HG03520 (cell line): ENCODE measurements around the gene GCA.

Experiments used
- ATAC-seq: cut with Tn5 transposase; IDR thresholded peaks from one replicate; pipeline ENCODE4 v1.9.1; 2021; ENCODE audit warnings: mild to moderate bottlenecking, moderate library complexity; ENCODE audit not compliant: unreplicated experiment

The GCA gene

DNA sequence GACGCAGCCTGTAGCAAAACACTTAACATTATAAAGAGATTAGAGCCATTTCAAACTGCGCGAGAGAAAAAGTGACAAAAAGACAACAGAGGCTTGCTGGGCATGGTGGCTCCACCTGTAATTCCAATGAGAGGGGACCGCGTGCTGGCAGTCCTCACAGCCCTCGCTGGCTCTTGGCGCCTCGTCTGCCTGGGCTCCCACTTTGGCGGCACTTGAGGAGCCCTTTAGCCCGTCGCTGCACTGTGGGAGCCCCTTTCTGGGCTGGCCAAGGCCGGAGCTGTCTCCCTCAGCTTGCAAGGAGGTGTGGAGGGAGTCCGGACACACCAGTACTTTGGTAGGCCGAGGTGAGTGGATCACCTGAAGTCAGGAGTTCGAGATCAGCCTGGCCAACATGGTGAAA, 16.1 kb upstream of the GCA start:
- no peak for ATAC-seq

DNA sequence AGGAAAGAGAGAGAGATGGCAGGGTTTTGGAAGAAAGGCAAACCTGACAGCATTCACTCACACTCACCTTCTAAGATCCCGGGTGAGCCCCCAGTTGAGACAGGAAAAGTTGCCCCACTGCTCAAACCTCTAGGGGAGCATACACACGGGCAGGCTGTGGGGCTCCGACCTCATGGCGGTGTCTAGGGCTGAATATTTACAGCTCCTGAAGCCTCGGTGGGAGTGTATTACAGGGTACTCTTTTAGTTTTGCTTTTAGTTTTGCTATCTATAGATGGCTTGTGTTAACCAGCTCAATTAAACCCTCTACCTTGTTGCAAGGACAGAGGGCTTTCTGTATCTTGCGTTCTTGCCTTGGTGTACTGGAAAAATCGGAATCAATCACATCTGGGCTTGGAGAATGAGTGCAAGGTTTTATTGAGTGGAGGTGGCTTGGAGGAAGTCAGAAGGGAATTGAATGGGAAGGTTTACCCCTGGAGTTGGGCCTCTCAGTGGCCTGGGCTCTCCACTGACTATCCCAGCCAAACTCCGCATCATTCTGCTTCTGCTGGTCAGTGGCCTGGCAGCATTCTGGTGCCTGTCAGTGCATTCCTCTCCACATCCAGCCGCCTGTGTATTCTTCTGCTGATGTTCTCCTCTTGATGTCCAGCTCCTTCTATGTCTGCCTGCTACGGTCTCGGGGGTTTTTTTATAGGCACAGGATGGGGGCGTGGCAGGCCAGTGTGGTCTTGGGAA, 15.3 kb upstream of the GCA start:
- ATAC-seq: no peak

DNA sequence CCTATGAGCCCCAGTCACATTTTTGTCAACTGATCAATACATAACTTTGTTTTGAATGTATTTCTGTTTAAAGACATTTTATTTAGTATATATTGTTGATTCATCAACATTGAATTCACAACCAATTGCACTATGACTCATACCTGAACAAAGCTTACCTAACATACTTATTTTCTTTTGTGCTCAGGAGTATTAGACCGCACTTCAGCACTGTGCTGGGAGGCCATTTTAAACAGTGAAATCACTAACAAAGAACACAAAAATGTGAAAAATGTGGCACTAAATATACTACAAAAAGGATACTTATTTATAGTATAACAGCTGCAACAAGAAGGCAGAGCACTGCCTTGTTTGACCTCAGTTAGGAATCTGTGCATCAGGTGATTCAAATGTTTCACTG, 13.1 kb upstream of the GCA start:
- no peak for ATAC-seq

DNA sequence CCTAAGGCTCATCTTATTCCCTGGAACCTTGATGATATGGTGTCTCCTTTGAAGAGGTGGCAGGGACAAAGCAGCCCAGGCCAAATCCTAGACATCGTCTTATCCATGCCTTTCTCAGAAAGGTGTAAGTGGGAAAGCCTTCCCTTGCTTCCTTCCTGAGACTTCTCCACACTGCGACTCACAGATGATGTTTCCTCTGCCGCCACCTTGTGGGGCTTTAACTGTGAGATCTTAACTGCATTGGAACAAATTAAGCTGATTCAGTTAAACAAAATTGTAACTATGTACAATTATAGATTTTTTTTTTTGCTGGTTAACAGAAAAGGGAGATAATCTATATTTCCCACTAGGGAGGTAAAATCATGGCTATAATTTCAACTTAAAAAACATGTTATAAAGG, 10.0 kb upstream of the GCA start:
- peak; percentile 57 for ATAC-seq

DNA sequence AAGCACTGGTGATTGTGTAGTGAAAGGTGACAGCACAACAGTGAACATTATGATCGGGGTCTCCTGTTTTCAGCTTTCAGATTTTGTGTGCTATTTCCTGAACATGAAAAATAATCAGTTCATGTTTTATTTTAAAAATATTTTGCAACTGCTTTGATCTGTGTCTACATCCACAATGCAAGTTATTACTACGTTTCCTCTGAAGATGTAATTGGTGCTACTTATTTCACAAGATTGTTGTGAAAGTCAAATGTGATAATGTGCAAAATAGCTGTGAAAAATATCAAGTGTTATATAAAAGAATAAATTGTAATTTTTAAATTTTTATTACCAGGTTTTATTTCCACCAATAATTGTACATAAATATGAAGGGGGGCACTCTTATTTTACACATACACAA, 6.1 kb upstream of the GCA start:
- no peak for ATAC-seq

DNA sequence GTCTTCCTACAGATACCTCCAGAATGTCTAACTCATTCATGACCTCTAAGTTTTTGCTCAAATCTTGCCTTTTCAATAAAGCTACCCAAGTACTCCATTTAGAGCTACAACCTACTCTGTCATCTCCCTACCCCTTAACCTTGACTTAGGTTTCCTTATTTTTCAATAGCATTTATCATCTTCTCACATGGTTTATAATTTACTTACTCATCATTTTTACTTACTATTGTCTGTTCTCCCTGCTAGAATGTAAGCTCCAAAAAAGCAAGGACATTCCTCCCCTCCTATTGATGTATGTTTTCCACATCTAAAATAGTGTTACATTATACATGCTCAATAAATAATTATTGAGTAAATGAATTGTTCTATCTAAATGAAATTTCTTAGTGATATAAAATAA, 3.1 kb upstream of the GCA start:
- no peak for ATAC-seq

DNA sequence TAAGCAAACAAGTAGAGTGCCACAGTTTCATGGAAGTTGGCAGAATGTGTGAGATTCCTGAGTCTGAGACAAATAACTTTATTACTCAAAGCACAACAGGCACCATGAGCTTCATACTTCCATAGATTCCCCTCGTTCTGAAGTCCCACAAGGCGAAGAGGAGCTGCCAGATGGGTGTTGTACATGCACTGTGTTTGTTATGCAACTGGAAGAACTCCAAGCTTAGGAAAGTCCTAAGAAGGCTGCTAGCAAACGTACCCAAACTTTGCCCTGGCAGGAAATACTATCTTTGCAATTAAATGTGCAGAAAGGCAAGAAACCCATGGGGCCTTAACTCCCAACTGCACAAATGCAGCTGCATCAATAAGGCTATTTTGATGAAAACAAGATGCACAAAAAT, 1.6 kb upstream of the GCA start:
- no peak for ATAC-seq

DNA sequence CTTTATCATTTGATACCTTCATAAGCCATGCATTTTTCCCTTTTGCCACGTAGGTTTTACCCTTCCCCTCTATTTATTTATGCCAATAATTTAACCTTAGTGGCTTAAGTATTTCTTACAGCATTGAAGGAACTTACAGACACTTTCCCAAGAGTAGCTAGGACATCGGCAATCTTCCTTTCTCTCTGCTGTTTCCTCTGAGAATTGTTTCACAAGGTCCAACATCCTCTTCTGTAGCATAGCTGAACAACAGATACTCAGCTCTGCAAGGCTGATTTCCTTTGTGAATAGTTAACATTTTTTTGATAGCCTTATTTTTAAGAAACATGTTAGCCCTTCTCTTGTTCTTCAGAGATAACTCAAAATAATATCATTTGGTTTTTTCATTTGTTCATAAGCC, 1.1 kb upstream of the GCA start:
- no peak for ATAC-seq

DNA sequence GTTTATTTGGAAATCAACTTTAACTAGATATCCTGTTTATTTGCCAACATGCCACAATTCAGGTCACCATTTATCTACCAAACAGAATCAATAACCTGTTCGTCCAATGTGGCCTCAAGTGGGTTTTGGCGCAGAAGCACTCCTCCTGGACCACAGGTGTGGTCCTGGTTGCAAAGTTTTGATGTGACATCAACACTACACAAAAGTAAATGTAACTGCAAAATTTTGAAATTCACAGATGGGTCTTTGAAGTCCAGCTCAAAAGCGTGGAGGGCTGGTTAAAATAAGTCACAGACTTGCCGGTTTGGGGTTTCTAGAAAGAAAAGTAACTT, 474 bp upstream of the GCA start:
- peak; percentile 0 for ATAC-seq

DNA sequence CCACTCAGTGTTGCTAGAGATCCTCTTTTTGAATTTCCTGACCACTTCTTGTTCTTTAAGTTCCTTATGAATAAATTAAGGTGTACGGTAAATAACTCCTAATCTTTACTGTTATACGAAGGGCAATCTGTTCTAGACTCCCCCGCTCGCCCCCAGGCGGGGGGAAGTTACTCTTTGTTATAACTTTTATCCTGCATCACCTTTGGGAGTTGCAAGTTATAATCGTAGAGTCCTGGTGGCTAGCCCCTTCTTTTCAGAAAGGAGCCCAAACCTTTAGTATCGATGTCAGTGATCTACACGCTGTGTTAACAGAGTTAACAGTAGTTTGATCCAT, 652 bp downstream of the GCA start:
- no peak for ATAC-seq

DNA sequence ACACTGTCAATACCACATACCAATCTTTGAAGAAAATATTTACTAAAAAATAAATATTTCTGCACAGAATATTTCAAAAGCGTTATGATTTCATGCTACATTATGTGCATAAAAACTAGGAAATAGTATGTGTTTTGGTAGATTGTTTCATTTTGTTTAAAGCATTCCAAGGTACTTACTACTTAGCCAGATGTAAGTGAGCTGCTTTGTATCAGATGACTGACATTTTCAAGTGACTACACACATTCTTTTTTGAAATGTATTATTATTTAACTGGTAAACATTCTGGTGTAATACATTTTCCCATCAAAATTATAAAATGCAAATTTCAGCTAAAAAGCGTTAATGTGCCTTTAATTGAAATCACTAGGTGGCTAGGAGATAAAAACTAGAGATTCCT, 21.5 kb downstream of the GCA start:
- ATAC-seq: no peak

DNA sequence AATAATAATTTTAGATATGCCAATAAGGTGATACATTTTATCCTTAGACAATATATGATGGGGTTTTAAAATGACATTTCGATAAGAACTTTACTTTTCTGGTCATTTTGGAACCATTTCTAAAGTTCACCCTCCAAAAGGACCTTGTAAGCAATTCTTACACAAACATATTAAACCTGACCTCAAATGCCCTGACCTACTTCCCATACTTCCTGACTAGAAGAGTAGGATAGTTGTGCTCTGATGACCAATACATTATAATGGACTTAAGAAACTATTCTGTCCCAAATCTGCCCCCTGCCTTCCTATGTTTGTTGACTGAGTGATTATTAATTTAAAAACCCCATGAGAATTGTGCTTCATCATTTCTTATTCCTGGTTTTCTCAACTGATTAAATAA, 24.6 kb downstream of the GCA start:
- no peak for ATAC-seq

DNA sequence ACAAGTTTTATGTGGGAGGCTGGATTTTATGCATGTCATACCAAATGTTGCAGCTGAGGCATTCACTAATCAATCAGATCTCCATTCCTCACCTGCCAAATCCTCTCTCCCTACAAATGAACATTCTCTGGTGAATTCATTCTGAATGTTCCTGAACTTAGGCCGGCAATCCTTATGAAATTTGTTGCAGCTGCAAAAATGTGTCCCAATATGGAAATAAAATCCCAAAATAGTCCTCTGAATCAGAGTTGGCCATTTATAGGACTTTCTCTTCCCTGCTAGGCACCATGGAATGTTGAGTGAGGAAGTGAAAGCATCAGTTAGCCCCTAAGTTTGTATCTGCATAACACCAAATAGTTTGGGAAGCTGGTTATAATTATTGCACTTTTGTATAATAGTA, 25.6 kb downstream of the GCA start:
- ATAC-seq: no peak

DNA sequence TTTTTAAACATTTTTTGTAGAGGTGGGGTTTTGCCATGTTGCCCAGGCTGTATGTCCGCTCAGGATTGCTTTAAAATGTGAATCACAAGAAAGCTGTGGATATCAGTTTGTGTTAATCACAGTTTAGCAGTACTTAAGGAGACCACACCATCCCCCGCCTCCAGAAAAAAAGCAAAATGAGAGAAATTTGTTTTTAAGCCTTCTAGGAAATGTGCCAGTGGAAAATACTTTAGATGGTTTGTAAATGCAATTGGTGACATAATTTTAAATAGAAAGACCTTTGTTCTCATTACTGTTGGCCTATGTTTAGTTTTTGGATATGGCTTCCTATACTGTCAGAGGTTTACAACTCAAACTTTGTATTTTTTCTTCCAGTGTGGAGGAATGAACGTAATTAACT, 27.0 kb downstream of the GCA start:
- ATAC-seq: no peak

DNA sequence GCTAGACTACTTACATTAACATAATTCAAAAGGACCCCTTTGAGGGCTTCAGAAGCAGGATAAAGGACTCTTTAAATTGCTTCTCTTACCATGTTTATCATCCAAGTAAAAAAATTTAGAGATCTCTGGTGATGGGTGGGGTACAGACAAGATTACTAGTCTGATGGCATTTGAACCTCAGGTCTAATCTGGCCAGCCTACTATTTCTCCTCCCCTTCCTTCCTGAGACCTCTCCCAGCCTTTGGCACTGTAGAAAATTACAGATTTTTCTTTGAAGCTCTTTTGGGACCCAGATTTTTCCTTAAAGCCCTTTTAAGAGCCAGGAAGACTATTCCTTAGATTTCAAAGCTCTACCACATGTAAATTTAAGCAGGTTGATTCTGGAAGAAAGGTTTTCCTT, 28.9 kb downstream of the GCA start:
- ATAC-seq: no peak

DNA sequence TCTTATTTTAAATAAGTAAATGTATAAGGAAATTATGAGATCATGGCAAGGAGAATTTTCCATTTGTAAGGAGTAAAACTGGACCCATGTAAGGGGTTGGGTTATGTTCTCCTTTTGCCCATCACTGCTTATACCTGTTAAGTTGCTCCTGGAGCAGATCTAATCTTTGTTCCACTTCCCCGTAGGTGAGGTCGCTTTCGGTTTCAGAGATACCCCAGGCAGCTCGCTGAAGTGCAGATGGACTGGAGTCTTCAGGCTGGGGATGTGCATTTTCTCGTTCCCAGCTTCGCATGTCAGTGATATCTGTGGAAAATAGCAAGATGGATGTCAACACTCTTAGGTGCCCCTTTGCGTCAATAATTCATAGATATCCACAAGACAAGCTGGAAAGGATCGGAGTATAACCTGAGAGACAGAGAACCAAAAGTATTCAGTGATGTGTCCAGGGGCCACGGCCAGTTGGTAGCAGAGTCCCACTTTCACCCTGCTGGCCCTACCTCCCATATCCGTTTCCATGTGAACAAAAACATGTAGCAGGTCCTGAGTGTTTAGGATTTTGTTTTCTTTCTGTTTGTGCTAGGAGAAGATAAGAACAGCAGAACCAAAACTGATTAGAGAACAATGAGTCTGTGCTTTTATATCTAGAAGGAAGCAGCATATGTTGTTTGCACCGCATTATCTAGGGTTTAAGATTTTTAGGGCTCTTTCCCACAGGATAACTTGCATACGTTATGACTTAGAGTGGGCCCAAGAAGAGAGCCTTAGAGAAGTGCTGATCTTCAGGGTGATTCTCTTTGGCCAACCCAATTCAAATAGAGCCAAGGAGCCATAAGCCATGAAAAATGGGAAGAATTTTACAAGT, 36.0 kb downstream of the GCA start:
- ATAC-seq: no peak

DNA sequence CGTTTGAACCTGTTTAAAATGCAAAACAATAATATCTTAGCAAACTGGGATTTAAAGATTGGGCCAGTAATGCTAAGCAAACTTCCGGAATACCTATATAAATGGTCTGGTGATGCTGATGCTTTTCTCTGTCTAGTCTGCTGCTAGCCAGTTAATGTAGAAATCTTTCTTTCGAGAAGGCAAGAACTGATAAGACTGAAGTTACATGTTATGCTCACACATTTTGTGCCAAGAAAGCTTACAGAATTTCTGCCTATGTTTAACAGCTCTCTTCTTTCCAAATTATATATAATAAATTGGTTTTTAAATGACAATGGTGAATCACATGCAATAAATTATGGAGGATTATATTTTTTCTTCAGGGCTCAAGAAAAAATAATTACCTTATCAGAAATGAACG, 37.9 kb downstream of the GCA start:
- no peak for ATAC-seq

DNA sequence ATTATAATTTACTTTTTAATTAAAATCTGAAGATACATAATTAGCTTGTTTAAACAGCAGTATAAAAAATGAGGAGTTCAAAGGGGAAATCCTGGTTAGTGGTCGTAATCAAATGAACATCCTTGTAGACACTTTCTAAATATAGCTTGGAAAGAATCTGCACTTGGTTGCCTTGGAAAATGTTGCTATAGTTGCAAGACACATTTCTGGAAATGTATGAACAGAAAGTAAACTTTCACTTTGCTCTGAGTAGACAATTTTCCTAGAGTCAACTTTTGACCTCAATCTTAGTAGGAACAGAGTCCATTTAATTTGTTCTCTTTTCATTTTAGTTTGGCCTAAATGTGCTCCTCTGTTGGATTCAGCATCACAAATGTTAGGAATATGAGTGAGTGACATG, 38.3 kb downstream of the GCA start:
- ATAC-seq: no peak

DNA sequence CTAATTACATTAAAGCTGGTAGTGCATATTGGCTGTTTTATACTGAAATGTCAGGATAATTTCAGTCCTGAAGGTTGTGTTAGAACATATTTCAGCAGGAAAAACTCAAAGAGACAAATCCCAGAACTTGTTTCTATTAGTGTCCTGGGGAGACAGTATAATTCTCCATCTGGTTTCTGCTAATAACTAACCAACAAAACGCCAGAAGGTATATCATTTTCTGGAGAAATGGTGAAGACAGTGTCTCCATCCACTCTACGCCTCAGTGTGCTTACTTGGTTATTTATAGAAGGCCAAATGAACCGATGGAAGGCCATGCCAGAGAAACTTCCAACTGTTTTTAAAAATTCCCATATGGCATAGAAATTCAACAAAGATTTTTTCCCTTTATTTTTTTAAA, 41.6 kb downstream of the GCA start:
- no peak for ATAC-seq

DNA sequence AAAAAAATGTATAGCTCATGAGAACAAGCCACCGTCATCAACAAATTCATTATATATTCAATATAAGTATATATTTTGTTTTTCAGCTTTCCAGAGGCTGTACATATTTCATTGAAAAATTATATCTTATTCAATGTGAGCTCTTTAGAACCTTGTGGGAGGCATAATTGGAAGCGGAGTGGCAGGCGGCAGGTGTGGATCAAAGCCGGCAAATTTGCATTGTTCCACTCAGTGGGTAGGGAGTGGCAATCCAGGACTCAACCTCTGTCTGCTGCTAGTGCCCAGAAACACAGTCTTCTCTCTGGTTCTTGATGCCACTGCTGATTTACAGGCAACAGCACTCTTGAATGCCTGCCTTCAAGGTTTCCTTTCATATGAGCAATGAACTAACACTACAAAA, 46.9 kb downstream of the GCA start:
- no peak for ATAC-seq

DNA sequence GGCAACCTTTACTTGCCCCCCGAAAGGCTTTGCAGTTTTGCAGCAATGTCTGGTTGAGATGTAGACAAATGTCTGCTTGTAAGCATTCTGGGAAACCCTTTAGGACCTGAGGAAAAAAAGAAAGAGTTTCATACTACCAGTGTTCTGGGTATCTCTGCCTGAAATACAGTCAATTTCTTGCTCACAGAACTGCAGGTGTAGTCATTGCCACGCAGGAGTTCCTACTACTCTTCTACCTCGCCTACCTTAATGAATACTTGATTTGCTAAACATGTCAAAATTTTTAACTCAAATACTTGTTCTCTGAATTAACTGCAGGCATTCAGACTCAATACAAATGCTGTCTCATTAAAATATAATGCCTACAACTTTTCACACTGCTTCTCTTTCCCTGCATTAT, 56.4 kb downstream of the GCA start:
- ATAC-seq: no peak

DNA sequence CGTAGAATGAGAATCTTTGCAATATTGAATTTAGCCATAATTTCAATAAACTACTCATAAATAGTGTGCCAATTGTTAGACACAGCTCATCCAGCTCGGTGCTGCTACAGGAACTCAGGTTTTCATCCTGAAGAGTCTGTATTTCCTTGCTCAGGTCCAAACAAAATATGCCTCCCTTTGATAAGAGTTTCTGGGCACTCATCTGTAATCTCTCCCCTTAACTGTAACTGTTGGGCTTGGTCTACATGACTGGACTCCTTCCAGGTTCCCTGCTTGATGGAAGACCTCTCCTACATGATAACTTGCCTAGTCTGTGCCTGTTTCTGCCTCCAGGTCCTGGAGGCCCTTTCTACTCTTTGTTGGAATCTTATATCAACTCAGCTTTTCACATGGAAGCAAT, 57.9 kb downstream of the GCA start:
- no peak for ATAC-seq

DNA sequence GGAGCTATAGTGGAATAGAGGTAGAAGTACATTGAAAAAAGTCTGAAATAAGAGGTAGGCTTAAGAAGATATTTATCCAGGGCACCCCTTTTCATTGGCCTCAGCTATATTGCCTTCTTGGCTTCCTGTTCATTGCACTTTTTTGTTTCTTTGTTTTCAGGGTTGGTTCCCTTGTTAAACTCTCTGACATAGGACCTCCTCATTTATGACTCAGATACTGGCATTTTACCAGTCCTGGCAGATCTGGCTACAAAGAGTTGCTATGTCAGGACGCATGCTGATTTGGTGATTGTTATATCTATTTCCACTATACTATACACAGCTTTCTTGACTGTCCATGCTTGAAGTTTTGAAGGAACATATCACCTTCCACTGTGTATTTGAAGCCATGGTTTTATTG, 60.0 kb downstream of the GCA start:
- ATAC-seq: no peak
